Skin epidermis (tissue), 12 donors: ENCODE data around the gene SLC7A7.
"Not testable (repeated sequence)": the region's sequence is repeated elsewhere in the genome, so short reads cannot be mapped to it uniquely, and the experiment has no call there.

Experiments used
- H3K27ac ChIP-seq, 21 experiments: fragments of 200-600 bp; sonication (generic) in 11 of 21; one replicate each; pipeline ENCODE4 v1.5.0; 2020; ENCODE audit warnings: mild to moderate bottlenecking in 3 of 21, inconsistent platforms in 2 of 21, moderate library complexity in 2 of 21
- H3K4me3 ChIP-seq, 7 experiments: fragments of 200-600 bp; sonication (generic) in 2 of 7; one replicate each; pipeline ENCODE4 v1.5.0; 2020; ENCODE audit warnings: inconsistent platforms in 2 of 7, mild to moderate bottlenecking in 2 of 7, moderate library complexity in 1 of 7

Gene SLC7A7

DNA sequence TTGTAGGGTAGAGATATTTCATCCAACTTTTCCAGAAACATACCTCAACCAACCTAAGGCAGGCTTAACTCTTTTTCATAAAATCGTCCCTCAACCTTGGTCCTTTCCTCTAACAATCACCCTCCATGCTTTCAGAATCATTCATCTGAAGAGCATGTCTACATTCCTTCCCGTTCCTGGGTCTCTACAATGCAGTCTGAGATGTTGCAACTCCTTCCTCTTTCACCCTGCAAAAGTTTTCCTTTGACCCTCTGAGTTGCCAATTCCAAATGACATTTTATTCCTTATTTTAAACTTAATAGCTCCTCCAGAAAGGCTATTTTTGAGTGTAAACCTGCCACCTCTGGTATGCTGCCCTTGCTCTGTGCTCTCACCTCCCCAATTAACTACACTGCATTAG, 16.7 kb downstream of the SLC7A7 start:
- no peak overlapping the region for H3K4me3 ChIP-seq

DNA sequence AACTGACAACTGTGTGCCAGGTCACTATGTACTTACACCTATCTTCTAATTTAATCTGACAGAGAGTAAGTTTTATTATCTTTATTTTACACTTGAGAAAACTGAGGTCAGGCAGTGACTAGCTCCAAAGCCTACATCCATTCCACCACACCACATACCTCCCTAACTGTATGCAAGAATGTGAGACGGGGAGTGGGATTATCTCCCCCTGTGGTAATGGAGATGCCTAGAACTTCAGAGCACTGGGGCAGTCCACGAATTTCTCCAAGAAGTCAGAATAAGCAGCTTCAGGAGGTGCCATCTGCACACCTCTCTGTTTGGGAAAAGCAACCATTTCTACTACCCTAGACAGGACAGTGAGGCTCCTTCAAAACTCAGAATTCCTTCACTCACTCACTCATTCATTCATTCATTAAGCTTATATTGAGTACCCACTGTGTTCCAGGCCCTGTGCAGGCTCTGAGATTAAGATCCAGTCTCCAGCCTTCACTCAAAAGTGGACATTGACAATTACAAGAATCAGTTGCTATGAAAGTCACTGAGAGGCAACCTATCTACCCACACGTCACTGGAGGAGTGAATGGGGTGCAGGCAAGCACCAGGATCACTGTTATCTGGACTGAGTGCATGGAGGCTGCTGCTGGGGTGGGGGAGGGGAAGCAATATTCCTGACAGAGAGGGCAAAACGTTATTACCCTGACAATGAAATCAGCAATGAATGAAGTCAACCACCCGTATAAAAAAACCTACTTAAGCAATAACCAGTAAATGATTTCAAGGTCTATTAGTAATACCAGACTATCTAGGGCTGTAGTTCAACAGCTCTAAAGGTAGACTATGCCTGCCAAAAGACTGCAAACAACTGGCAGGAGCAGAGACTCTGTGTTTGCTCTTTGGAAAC, 18.0 kb downstream of the SLC7A7 start:
- H3K4me3 ChIP-seq, result no peak overlapping the region

More for the DNA sequence above, 16.7 kb downstream of the SLC7A7 start:
- peak overlapping the region in 1 of 21 experiments; percentile 29 for H3K27ac ChIP-seq

DNA sequence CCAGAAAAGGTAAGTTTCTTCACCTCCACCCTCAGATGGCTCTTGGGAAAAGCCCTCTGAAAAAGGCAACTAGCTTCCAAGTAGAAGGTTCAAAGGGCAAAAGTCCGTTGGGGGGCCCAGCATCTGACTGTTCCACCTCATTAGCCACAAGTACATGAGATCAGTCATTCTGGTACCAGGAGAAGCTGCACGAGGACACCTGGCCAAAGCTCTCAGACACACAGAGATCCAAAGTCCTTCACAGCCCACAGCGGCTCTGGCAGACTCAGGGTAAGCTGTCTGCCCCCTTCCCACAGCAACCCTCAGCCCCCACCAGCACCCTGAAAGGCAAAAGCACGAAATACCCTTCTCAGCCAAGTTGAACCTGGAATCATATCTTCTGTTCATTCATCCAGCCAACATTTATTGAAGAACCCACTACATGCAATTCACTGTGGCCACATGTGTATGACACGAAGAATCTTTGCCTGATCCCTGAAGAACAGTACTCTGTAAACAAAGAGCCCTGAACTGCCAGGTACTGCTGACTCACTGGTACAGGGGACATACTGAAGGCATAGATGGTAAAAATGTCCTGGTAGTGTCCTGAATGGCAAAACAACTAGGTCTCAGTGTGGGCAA, 19.0 kb downstream of the SLC7A7 start:
- no peak overlapping the region for H3K4me3 ChIP-seq
- no peak overlapping the region for H3K27ac ChIP-seq

More for the DNA sequence above, 18.0 kb downstream of the SLC7A7 start:
- H3K27ac ChIP-seq, result no peak overlapping the region

GRCh38 chr14:22794551-22794951, 20.7 kb downstream of the SLC7A7 start:
- Histone ChIP-seq H3K27ac (no peak overlapping the region), H3K4me3 (no peak overlapping the region)

DNA sequence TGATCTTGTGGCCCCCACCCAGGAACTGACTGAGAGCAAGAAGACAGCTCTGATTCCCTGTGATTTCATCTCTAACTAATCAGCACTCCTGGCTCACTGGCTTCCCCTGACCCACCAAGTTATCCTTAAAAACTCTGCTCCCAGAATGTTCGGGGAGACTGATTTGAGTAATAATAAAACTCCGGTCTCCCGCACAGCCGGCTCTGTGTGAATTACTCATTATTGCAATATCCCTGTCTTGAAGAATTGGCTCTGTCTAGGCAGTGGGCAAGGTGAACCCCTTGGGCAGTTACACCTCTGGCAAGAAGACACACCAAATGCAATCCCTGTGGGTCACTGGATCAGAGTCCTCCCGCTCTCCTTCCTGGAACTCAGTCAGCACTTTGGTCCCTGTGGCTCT, 21.3 kb downstream of the SLC7A7 start:
- no peak overlapping the region for H3K4me3 ChIP-seq
- H3K27ac ChIP-seq, result no peak overlapping the region

DNA sequence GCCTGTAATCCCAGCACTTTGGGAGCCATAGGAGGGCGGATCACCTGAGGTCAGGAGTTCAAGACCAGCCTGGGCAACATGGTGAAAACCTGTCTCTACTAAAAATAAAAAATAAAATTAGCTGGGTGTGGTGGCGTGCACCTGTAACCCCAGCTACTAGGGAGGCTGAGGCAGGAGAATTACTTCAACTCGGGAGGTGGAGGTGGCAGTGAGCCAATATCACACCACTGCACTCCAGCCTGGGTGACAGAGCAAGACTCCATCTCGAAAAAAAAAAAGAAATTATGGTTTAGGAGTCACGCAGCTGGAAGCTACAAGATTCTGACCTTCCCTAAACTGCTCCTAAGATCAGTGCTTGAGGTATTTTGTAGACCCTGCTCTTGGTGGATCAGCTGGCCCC, 21.7 kb downstream of the SLC7A7 start:
- H3K27ac ChIP-seq, H3K4me3 ChIP-seq: not testable (repeated sequence)

GRCh38 chr14:22792158-22792557, 23.1 kb downstream of the SLC7A7 start:
- no peak overlapping the region for H3K27ac ChIP-seq
- H3K4me3 ChIP-seq, result no peak overlapping the region

- Histone ChIP-seq H3K4me3 (no peak overlapping the region), H3K27ac (peak overlapping the region in 1 of 21 experiments; percentile 41)
These were observed 23.9 kb downstream of the SLC7A7 start for GRCh38 chr14:22791301-22791700.

- H3K4me3 ChIP-seq, result no peak overlapping the region
- H3K27ac ChIP-seq, result no peak overlapping the region
These were observed 28.6 kb downstream of the SLC7A7 start for GRCh38 chr14:22786685-22787084.

- Histone ChIP-seq H3K4me3 (no peak overlapping the region), H3K27ac (no peak overlapping the region)
These were observed 33.8 kb downstream of the SLC7A7 start for GRCh38 chr14:22781301-22781991.

DNA sequence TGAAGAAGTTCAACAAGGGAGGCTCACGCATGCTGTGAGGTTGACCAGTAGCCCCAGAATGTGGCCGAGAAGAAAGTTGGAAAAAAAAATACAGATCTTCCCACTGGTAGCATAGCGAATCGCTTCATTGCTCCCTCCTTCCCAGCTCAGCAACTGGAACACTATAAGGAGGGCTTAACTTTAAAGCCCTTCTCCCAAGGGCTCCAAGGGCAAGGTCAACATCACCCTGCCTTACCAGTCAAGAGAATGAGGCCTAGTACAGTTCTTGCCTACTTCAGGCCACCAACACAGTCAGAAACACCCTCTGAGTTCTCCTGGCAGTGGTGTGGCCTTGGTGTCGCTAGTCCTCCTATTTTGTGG, 34.3 kb downstream of the SLC7A7 start:
- Histone ChIP-seq H3K4me3 (no peak overlapping the region), H3K27ac (no peak overlapping the region)

DNA sequence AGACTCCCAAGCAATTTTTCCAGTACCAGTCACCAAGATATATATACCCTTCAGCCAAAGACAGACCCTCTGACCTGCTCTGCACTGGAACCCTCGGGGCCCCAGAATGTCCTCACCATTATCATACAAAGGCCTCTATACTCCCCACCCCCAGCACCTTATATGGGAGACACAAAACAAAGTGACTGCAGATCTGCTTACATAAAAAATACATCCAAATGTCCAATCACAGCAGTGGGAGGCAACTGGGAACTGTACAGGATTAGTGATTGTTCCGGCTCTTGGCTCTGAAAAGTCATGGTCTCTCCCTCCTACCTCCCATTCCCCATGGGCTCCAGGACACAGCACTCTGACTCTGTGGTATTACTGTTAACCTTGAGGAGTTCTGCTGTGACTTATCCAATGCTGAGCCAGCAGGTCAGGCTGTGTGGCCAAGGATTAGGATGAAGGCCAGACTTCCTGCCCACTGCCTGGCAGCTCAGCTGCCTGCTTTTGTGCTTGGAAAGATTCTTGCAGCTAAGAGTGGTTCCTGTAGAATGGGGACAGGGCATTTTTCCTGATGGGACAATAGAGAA, 35.0 kb downstream of the SLC7A7 start:
- H3K27ac ChIP-seq, result no peak overlapping the region
- H3K4me3 ChIP-seq, result no peak overlapping the region

DNA sequence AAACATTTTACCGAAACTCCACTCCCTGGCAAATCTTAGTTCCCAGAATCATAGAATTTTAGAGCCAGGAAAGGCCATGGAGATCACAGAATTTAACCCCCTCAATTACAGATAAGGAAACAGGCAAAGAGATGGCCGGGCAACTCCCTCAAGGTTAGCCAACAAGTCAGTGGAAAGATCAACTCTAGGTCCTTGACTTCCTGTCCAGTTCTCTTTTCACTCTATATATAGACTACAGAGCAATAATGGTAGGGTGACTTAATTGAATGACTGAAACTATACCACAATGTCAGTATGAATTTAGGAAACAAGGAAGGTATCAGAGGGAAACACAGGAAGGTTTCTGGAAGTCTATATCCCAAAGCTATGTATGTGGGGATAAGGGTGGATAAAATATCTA, 37.2 kb downstream of the SLC7A7 start:
- H3K27ac ChIP-seq, result no peak overlapping the region
- no peak overlapping the region for H3K4me3 ChIP-seq

DNA sequence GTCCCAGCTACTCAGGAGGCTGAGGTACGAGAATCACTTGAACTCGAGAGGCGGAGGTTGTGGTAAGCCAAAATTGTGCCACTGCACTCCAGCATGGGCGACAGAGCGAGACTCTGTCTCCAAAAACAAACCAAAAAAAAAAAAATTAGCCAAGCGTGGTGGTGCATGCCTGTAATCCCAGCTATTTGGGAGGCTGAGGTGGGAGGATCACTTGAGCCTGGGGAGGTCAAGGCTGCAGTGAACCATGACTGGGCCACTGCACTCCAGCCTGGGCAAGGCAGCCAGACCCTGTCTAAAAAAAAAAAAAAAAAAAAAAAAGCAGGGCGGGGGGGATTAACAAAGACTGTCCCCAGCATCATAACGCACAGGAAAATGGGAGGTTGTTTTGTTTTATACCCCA, 38.4 kb downstream of the SLC7A7 start:
- H3K27ac ChIP-seq, H3K4me3 ChIP-seq: not testable (repeated sequence)

DNA sequence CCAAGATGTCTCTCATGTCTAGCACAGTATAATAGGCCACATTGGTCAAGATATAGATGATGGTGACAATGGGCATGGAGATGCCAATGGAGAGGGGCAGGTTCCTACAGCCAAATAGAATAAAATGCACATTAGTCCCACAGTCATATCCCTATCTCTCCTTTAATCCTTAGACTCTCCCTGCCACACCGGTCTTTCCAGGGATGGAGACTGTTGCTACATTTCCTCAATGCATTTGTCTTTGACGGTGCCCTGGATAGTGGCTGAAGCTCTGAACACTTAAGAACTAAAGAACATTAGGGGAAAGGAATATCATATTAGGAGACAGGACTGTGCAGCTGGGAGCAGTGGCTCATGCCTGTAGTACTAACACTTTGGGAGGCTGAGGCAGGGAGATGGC, 39.0 kb downstream of the SLC7A7 start:
- no peak overlapping the region for H3K27ac ChIP-seq

GRCh38 chr14:22774011-22774706, 41.1 kb downstream of the SLC7A7 start:
- no peak overlapping the region for H3K27ac ChIP-seq
- no peak overlapping the region for H3K4me3 ChIP-seq

More for the DNA sequence above, 39.0 kb downstream of the SLC7A7 start:
- no peak overlapping the region for H3K4me3 ChIP-seq

DNA sequence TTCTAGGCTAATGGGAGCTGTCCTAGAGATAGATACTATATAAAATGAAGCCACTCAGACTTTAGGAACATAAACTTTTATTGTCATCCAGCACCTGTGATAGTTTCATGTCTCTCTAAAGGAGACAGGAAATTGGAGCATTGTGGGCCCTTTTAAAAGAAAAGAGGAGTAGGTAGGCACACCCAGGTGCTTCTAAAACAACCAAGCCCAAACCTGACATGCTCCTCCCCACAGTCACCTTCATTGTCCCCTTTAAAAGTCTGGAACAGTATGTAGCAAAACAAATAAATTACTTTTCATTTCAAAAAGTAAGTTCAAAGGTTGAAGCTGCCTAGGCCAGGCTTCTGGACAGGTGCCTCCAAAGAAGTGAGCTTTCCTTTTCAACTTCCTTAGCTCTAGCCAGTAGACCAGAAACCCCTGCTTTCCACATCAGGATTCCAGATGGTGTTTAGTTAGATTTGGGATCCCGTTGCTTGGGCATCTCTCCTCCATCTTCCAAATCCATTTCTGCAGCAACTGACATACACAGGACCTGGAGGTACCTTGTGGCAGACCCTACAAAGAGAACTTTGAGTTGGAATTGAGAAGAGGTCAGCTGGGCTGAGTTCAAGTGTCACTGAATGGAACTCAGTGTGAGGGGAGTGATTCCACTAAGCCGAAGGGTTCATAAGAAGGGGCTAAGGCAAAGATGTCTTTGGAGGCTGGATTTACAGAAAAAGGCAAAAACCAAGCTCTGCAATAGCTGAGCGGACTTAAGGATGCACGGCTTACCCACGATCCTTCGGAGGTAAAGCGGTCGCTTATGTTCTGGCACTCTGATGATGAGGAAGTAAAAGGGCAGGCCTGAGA, 41.8 kb downstream of the SLC7A7 start:
- Histone ChIP-seq H3K4me3 (no peak overlapping the region), H3K27ac (no peak overlapping the region)

DNA sequence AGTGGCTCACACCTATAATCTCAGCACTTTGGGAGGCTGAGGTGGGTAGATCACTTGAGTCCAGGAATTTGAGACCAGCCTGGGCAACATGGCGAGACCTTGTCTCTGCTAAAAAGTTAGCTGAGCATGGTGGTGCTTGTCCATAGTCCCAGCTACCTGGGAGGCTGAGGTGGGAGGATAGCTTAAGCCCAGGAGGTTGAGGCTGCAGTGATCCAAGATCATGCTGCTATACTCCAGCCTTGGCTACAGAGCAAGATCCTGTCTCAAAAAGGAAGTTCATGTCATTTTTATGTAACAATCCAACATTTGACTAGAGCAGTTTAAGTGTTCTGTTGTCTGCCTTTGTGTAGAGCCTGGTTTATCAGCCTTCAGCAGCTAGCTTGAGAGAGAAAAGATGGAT, 42.5 kb downstream of the SLC7A7 start:
- H3K27ac ChIP-seq, result no peak overlapping the region
- no peak overlapping the region for H3K4me3 ChIP-seq
